GM12801 (cell line): ENCODE data around the gene MYF5.

Experiments used
- TF ChIP-seq, protein P1 (sequence below): IDR thresholded peaks from one replicate; pipeline ENCODE4 v1.5.1; 2011; ENCODE audit warnings: control low read depth; ENCODE audit not compliant: insufficient read length; ENCODE audit errors: extremely low read depth

Gene MYF5

DNA sequence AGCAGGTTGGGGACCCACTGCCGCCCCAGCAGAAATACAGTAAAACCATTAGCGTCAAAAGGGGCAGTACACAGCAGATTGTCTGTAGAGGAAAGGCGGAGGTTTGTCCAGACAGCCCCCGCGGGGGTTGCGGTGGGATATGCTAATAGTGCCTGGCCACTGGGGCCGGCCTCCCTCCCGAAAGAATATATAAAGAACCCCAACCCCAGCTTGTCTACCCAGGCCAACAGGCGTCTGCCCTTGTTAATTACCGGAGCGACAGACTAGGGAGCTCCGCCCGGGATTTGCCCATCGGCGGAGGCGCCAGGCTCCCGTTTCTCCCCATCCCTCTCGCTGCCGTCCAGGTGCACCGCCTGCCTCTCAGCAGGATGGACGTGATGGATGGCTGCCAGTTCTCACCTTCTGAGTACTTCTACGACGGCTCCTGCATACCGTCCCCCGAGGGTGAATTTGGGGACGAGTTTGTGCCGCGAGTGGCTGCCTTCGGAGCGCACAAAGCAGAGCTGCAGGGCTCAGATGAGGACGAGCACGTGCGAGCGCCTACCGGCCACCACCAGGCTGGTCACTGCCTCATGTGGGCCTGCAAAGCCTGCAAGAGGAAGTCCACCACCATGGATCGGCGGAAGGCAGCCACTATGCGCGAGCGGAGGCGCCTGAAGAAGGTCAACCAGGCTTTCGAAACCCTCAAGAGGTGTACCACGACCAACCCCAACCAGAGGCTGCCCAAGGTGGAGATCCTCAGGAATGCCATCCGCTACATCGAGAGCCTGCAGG lies at the start of gene MYF5:
Gene MYF5, plus strand, starts transcription at position 217 of the 774 bp plus-strand sequence. Its CDS starts 152 bp downstream, at position 369.
- TF ChIP-seq, protein P1, sequence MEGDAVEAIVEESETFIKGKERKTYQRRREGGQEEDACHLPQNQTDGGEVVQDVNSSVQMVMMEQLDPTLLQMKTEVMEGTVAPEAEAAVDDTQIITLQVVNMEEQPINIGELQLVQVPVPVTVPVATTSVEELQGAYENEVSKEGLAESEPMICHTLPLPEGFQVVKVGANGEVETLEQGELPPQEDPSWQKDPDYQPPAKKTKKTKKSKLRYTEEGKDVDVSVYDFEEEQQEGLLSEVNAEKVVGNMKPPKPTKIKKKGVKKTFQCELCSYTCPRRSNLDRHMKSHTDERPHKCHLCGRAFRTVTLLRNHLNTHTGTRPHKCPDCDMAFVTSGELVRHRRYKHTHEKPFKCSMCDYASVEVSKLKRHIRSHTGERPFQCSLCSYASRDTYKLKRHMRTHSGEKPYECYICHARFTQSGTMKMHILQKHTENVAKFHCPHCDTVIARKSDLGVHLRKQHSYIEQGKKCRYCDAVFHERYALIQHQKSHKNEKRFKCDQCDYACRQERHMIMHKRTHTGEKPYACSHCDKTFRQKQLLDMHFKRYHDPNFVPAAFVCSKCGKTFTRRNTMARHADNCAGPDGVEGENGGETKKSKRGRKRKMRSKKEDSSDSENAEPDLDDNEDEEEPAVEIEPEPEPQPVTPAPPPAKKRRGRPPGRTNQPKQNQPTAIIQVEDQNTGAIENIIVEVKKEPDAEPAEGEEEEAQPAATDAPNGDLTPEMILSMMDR, result no peak

DNA sequence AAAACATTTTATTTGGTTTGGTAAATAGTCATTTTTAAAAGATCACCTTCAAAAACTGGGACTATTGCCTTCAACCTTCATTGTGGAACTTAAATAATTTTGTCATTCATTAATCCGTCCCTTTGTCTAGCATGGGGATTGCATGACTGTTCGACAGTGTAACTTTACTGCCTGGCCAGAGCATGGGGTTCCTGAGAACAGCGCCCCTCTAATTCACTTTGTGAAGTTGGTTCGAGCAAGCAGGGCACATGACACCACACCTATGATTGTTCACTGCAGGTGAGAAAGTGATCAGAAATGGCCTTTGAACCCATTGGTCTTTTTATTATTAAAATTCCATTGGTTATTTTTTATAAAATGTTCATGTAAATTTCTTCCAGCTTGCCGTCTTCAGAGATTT lies 46.5 kb upstream of the MYF5 start:
- TF ChIP-seq, protein P1, result no peak

DNA sequence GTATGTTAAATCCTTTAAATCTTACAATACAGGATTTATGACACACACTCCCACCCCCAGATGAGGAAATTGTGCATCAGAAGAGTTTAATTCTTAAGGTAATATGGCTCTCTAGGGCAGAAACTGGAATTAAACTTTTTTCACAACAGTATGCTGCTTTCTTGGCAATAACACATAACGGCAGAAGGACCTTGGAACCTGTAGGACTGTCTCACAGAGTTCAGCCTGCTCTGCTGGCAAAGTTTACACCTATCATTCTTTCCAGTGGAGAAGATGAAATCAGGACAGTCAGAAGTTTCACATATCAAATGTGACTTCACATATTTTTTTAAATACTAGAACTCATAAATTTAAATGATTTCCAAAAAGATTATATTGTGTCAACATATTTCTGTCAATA lies 39.9 kb upstream of the MYF5 start:
- TF ChIP-seq, protein P1, result no peak

DNA sequence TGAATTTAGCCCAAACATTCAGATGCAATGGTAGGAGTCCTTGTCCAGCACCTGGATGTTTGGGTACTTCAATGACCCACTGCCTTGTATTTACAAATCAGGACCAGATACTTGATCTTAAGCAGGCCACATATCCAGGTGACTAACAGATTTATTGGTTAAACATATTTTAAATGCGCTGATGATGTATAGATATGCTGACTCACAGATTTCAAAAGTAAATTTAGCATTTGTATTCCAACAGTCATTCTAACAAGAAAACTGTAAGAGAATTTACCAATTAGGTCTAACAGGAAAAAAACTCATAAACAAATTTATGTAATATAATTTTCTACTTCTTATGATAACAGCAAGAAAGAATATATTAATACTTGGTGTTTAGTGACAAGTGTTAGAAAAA lies 38.7 kb upstream of the MYF5 start:
- TF ChIP-seq, protein P1, result no peak

DNA sequence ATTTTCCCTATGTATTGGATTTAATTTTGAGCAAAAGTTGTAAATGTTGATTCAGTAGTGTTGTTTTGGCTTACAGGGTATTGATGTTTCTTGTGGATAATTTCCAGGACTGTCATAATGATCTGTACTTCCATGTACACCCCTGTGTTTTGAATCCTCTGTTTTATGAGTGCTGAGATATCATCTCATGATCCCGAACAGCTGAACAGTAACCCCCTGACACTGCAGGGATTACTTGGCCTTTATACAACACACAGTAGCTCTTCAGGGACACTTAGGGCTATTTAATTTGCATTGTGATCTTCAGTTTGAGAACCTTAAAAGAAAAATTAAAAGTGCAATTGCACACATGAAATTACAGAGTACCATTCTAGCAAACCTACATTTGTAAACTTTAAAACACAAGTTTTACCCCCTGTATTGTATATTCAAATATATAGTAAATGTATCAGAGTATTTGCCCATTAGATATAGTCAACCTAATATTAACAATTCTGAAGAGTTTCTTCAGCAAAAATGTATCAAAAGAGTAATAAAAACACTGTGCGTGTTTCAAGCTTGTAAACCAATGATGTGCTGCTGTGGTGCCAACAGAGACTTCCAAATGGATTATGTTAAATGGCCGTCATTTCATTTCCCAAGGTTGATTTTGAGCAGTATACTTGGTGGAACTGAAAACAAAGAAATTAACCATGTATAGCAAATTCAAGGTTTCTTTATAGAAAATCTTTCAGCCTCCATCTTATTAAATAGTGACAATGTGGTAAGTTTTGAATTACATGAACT lies 37.2 kb upstream of the MYF5 start:
- TF ChIP-seq, protein P1, result no peak

DNA sequence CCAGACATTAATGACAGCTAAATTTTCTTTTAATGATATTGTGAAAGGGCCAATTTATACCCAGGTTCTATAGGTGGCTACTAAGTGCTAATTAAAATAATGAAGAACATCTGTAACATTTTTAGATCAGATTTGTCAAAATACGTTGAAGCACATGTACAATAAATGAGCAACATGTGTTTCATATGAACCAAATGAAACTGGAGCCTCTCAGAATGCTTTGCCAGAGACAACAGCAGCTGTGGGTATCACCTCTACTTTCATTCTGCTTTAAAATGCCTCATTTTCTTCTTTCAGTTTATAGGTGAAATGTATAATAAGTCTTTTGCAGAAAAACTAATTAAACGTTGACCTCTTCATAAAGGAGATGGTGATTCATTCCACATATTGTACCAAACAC lies 35.4 kb upstream of the MYF5 start:
- TF ChIP-seq, protein P1, result no peak

DNA sequence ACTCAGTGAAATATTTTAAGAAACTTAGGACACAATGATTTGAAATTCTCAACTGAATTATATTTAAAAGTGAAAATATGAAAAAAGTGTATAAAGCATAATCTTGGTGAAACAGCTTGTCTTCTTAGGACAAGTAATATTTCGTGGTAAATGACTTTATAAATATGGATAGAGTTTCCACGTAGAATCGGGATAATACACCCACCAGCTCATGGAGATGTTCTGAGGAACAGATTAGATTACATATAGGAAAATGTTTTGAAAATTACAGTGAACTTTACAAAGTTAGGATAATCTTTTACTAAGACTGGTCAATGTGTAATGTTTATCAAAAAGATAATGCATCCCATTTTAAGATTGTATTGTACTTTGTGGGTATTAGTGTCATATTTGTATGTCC lies 34.9 kb upstream of the MYF5 start:
- TF ChIP-seq, protein P1, result no peak
